Effector memory CD4-positive, alpha-beta T cell (primary cell): Measurements from ENCODE around the gene ADGRB3.

Experiments used
- DNase-seq, 3 donors: peaks; one replicate each; pipeline ENCODE4 v3.0.0-alpha.2; 2020
- H3K27ac ChIP-seq: 2 replicates; pipeline ENCODE4 v1.7.0; 2013; ENCODE audit warnings: mild to moderate bottlenecking, low read length, moderate library complexity; ENCODE audit not compliant: insufficient read depth, poor library complexity, severe bottlenecking
- H3K27me3 ChIP-seq: replicated peaks from 2 replicates; pipeline ENCODE4 v1.7.0; 2013; ENCODE audit warnings: mild to moderate bottlenecking, low read length; ENCODE audit not compliant: insufficient read depth, control insufficient read depth, poor library complexity, severe bottlenecking
- H3K36me3 ChIP-seq: 2 replicates; pipeline ENCODE4 v1.7.0; 2013; ENCODE audit warnings: mild to moderate bottlenecking, low read length, moderate library complexity; ENCODE audit not compliant: control insufficient read depth, insufficient read depth
- H3K4me1 ChIP-seq: 2 replicates; pipeline ENCODE4 v1.7.0; 2013; ENCODE audit warnings: low read length, mild to moderate bottlenecking; ENCODE audit not compliant: control insufficient read depth, insufficient read depth, poor library complexity, severe bottlenecking
- H3K4me3 ChIP-seq: 2 replicates; pipeline ENCODE4 v1.7.0; 2013; ENCODE audit warnings: low read length, low read depth, mild to moderate bottlenecking; ENCODE audit not compliant: insufficient read depth, poor library complexity, severe bottlenecking
- H3K9me3 ChIP-seq: 2 replicates; pipeline ENCODE4 v1.7.0; 2013; ENCODE audit warnings: mild to moderate bottlenecking, low read length, moderate library complexity; ENCODE audit not compliant: control insufficient read depth
- total RNA-seq, 3 donors: gene quantifications; one replicate each; lab custom pipeline; 2026; lab: John Stamatoyannopoulos, UW

The ADGRB3 gene
- total RNA-seq = 0 reads per million in 3 donors

DNA sequence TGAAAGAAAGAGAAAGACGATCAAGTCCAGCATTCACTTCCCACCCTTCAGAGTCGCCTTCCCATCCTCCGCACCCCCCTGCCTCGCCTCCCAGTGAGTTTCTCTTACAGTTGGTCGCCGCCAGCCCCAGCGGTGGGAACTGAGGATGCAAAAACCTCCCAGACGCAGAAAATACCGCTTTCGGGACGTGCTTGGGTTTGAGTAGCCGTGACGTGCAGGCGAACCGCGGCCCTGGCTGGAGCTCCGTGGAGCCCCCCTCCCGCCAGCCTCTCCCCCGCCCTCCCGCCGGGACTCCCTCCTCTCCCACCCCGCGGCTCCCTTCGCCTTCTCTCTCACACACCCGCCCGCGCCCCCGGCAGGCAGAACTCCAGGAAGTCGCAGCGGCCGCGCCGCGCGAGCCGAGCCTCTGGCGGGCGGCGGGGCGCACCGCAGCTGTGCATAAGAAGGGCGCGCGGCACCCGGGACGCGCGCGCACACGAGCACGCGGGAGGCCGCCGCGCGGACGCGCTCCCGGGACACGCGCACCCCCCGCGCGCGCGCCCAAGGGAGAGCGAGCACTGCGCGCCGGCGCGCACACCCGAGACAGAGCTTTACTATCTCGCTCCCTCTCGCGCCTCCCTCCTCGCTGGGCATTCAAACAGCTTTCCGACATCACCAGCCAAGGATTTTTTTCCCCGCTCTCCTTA lies at the start of gene ADGRB3:
ADGRB3 (plus strand) TSS at position 557 of the 686 bp plus-strand sequence. CDS start 3,394 bp downstream, outside the sequence.
- Histone ChIP-seq H3K4me3 (peak within 1 kb of the TSS; percentile 52), H3K9me3 (no peaks in the 10 kb centered on the region), H3K4me1 (no peaks in the 10 kb centered on the region), H3K27me3 (no peaks in the 10 kb centered on the region), H3K36me3 (no peaks in the 10 kb centered on the region), H3K27ac (no peak within 1 kb of the TSS)
- DNase-seq = peak in 1 of 3 donors; percentile 13

DNA sequence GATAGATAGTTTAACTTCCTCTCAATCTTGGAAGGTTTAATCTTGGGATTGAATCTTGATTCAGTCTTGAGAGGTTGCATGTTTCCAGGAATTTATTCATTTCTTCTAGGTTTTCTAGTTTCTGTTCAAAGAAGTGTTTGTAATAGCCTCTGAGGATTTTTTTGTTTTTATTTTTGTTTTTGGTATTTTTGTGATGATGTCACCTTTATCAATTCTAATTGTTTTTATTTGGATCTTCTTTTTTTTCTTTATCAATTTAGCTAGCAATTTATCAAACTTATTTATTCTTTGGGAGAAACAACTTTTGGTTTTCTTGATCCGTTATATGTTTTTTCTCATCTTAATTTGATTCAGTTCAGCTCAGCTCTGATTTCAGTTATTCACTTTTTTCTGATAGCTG lies 41.5 kb upstream of the ADGRB3 start:
- Histone ChIP-seq H3K9me3 (no peaks in the 10 kb centered on the region), H3K36me3 (no peaks in the 10 kb centered on the region), H3K27ac (no peak overlapping the region), H3K4me3 (no peak overlapping the region), H3K27me3 (no peaks in the 10 kb centered on the region), H3K4me1 (no peaks in the 10 kb centered on the region)
- no peak for DNase-seq

DNA sequence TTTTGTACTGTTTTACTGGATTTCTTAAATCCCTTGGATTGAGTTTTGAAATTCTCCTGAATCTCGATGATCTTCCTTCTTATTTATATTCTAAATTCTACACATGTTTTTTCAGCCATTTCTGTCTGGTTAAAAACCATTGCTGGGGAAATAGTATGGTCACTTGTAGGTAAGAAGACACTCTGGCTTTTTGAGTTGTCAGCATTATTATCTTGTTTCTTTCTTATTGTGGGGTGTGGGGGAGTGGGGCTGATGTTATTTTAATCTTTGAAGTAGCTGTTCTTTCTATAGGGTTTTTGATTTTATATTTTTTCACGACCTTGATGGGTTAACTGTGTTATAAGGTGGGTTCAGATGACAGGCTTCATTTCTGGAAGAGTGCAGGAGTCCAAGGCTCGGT lies 37.4 kb upstream of the ADGRB3 start:
- Histone ChIP-seq H3K27me3 (no peaks in the 10 kb centered on the region), H3K4me1 (no peaks in the 10 kb centered on the region), H3K9me3 (no peaks in the 10 kb centered on the region), H3K27ac (no peak overlapping the region), H3K4me3 (no peak overlapping the region), H3K36me3 (no peaks in the 10 kb centered on the region)
- DNase-seq = no peak

- H3K27ac ChIP-seq = no peak overlapping the region
- no peak for DNase-seq
- no peak overlapping the region for H3K4me3 ChIP-seq
- no peaks in the 10 kb centered on the region for H3K4me1 ChIP-seq
- H3K27me3 ChIP-seq = no peaks in the 10 kb centered on the region
- no peaks in the 10 kb centered on the region for H3K9me3 ChIP-seq
- H3K36me3 ChIP-seq = no peaks in the 10 kb centered on the region
These were observed 19.1 kb upstream of the ADGRB3 start for GRCh38 chr6:68615938-68616337.

DNA sequence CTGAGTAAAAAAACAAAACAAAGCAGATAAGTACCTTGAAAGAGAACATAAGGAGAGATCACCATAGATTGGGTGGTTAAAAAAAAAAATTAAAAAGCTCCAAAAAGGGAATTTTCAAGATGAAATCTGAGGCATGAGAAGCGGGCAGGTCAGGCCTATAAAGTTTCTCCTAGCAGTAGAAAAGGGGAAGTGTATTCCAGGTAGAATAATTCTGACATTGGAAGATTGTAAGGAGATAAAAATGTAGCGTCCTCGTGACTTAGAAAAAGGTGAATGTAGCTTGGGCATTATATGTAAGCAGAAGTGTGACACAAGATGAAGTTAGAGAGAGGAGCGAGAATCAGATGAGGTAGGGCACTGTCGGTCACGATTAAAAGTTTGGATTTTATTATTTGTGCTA lies 9.1 kb upstream of the ADGRB3 start:
- H3K4me3 ChIP-seq = no peak overlapping the region
- no peaks in the 10 kb centered on the region for H3K27me3 ChIP-seq
- no peaks in the 10 kb centered on the region for H3K36me3 ChIP-seq
- no peaks in the 10 kb centered on the region for H3K9me3 ChIP-seq
- no peaks in the 10 kb centered on the region for H3K4me1 ChIP-seq
- no peak for DNase-seq
- H3K27ac ChIP-seq = no peak overlapping the region

DNA sequence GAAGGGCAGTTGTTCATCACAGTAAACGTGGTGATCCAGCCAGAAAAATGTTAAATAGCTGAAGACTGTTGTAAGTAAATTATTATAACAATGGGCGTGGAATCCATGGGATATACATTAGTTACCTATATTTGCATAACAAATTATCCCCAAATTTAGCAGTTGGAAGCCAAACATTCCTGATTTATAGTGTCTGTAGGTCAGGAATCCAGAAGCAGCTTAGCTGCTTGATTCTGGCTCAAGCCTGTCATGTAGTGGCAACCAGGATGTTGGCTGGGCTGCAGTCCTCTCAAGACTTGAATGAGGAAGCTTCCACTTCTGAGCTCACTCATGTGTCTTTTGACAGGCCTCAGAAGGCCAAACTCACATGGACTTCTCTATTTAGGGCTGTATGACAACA lies 6.9 kb upstream of the ADGRB3 start:
- no peaks in the 10 kb centered on the region for H3K9me3 ChIP-seq
- no peak overlapping the region for H3K4me3 ChIP-seq
- DNase-seq = no peak
- no peak overlapping the region for H3K27ac ChIP-seq
- no peaks in the 10 kb centered on the region for H3K4me1 ChIP-seq
- H3K27me3 ChIP-seq = no peaks in the 10 kb centered on the region
- H3K36me3 ChIP-seq = no peaks in the 10 kb centered on the region

- no peaks in the 10 kb centered on the region for H3K9me3 ChIP-seq
- no peaks in the 10 kb centered on the region for H3K27me3 ChIP-seq
- no peaks in the 10 kb centered on the region for H3K4me1 ChIP-seq
- H3K4me3 ChIP-seq = no peak overlapping the region
- H3K27ac ChIP-seq = no peak overlapping the region
- DNase-seq = no peak
- no peaks in the 10 kb centered on the region for H3K36me3 ChIP-seq
These were observed 2.3 kb upstream of the ADGRB3 start for GRCh38 chr6:68632734-68633133.

DNA sequence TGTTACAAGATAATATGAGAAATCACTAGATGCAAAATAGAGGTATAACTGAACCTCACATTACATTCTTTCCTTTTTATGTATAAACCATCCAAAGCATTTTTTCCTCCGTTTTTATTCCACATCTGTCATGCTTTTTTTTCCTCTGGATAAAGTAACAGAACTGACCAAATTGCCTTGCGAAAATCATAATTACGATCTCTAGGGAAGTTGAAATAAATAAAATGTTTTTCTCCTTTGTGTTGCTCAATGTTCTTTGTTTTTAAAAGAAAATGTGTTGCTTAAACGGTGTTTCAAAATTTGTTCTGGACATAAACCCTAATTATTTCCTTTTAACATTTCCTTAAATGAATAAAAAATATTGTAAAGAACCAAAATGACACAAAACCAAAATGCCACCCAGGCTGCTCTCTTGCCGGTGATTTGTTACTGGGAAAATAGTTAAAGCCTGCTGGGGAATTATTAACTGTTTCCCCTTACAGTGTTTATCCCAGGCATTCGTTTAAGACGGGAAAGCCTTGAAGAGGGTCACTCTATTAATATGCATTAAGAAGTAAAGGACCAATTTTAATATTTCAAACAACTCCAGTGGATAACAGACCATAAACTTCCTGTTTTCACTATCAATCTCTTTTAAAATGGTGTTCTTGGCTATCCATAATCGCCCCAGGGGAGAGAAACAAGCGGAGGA lies 1.7 kb upstream of the ADGRB3 start:
- Histone ChIP-seq H3K27me3 (no peaks in the 10 kb centered on the region), H3K36me3 (no peaks in the 10 kb centered on the region), H3K4me3 (no peak overlapping the region), H3K27ac (no peak overlapping the region), H3K9me3 (no peaks in the 10 kb centered on the region), H3K4me1 (no peaks in the 10 kb centered on the region)
- no peak for DNase-seq

DNA sequence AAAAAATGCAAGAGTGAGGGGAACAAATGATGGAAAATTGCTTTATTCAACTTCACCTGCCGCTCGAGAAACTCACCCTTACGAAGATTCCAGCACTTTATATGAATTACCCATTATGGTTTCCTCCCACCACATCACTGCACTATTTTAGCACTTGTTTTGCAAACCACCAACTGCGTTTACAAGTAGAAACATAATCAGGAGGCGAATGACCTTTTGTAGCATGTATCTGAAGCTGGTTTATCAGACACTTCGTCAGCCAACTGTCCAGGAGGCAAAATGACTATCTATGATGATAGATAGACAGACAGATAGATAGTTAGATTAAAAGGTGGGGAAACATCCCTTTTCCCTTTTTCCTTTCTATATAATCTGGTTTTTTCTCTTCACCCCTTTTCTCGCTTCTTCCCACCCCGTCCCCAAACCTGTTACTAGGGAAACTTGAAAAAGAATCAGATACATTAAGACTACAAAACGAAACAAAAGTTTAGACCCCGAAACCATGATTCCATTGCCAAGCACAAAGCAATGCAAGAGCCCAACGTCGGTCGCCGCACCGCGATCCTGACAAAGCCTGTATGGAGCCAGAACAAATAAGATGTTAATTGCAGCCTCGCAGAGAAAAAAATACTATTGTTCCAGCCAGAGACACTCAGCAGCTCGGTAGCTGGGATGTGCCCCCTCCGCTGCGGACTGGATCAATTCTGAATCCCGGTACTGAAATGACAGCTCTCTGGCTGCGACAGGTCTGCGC lies 933 bp upstream of the ADGRB3 start:
- no peaks in the 10 kb centered on the region for H3K4me1 ChIP-seq
- no peaks in the 10 kb centered on the region for H3K36me3 ChIP-seq
- no peak overlapping the region for H3K27ac ChIP-seq
- no peaks in the 10 kb centered on the region for H3K27me3 ChIP-seq
- H3K9me3 ChIP-seq = no peaks in the 10 kb centered on the region
- H3K4me3 ChIP-seq = peak overlapping the region; percentile 52
- no peak for DNase-seq

- Histone ChIP-seq H3K27me3 (no peaks in the 10 kb centered on the region), H3K36me3 (no peaks in the 10 kb centered on the region), H3K4me1 (no peaks in the 10 kb centered on the region), H3K9me3 (no peaks in the 10 kb centered on the region), H3K4me3 (peak overlapping the region; percentile 44), H3K27ac (no peak overlapping the region)
- no peak for DNase-seq
These were observed 277 bp downstream of the ADGRB3 start for GRCh38 chr6:68635412-68635705.
